ENCODE results near the gene USP53. TPM values are rescaled to one million over a fixed set of nuclear protein-coding genes. Genes with fewer than 3 reads are reported as not detected.

Gene USP53
- total RNA-seq (2014; rRNA removed; shearing (Covaris generic)) = 24.7 and 27.7 TPM in 2 replicates
- 12.4 and 17.1 TPM in 2 replicates for polyA plus RNA-seq (2016; fragmentation: Nextera tagmentation; extraction: Ambion mirVana)
- long read RNA-seq, partial matches to known transcripts = 0 of 3 reads
- long read RNA-seq, other reads (novel, unspliced or antisense) = 3 of 3 reads

DNA sequence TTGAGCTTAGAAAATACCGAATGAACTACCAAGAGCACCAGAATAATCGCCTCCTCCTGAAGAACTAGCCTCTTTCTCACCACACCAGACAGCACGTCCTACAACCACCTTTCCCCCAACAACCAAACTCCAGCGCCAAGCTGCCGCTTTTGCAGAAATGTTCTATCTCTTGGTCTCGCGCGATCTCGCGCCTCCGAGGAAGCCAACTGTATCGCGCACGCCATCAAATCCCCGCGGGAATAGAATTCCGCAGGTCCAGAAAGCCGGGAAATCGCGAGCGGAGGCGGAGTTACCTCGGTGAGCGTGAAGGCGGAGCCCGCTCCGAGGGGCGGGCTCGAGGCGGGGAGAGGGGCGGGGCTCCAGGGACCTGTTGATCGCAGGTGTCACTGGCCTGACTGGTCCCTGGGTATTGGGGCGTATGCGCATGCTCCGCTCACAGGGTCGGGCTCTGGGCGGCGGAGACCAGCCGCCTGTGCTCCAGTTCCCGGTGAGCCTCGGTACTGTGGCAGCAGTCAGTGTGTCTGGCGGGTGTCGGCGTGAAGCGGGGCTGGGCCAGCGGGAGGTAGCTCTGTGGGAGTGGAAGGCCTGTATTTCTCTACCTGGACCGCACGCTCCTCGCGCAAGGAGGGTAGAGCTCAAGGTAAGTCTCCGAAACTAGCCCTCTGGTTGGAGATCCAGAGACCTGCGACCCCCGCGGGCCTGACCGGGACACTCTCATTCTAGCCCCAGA lies at the start of gene USP53:
Gene USP53, plus strand, starts transcription at position 480 of the 730 bp plus-strand sequence. CDS start 27,047 bp downstream, outside the sequence.
- H3K4me1 Mint-ChIP-seq = peaks cover 23% of the 10 kb centered on the region

DNA sequence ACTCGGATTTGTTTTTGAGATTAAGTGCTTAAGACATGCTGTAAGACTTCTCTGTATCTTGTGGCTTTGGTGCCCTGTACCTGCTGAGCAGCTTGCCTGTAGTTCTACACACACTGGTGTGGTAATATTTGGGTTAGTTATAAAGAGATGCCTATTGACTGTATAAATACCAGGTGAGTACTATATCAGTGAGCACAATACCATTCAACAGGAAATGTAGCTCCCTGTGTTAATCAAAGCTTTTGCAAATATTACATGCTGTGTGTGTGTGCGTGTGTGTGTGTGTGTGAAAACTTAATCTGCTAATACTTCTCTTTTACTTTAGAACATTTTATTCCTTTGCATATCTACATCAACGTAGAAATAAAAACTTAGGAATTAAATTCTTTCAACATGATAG lies 46.7 kb upstream of the USP53 start:
- Histone ChIP-seq H3K79me2 (replicated peaks; ENCODE audit: insufficient read depth) (no peaks in the 10 kb centered on the region), H3K4me3 (no peak overlapping the region), H3K4me2 (no peak overlapping the region), H2AFZ (no peak overlapping the region), H3F3A (replicated peaks; ENCODE audit: low read depth) (no peaks in the 10 kb centered on the region), H3K27me3 (ENCODE audit: insufficient read depth) (no peaks in the 10 kb centered on the region), H4K20me1 (replicated peaks; ENCODE audit: insufficient read depth) (no peaks in the 10 kb centered on the region), H3K27ac (ENCODE audit: low read depth) (no peak overlapping the region), H3K4me1 (ENCODE audit: insufficient read depth) (no peaks in the 10 kb centered on the region), H3K9me2 (ENCODE audit: insufficient read depth) (no peaks in the 10 kb centered on the region), H3K36me3 (ENCODE audit: insufficient read depth) (no peaks in the 10 kb centered on the region)
- Mint-ChIP-seq H3K9me3 (no peaks in the 10 kb centered on the region), H3K36me3 (ENCODE audit: low read depth) (no peaks in the 10 kb centered on the region), H3K4me3 (no peak overlapping the region), H3K27ac (no peak overlapping the region), H3K4me1 (peaks cover 9% of the 10 kb centered on the region; the same call in 2 of the 3 replicates), H3K27me3 (ENCODE audit: insufficient read depth, low read depth, poor library complexity) (no peaks in the 10 kb centered on the region)
- no peak for TF ChIP-seq POLR2AphosphoS5 (IDR thresholded peaks at IDR 0.05; ENCODE audit: low read depth)
- ATAC-seq (no peak), DNase-seq (ENCODE audit: low spot score) (no peak)

More for the DNA sequence above, at the start of gene USP53:
- Mint-ChIP-seq H3K9me3 (no peaks in the 10 kb centered on the region), H3K27ac (peak within 1 kb of the TSS; percentile 99), H3K27me3 (ENCODE audit: insufficient read depth, low read depth, poor library complexity) (peaks cover 9% of the 10 kb centered on the region), H3K4me3 (peak within 1 kb of the TSS; percentile 94), H3K36me3 (ENCODE audit: low read depth) (0 out of 3 replicates have a peak, but pooled peaks cover under 1% of the 10 kb centered on the region)
- ATAC-seq (peak; percentile 95), DNase-seq (ENCODE audit: low spot score) (peak; percentile 98)
- no peaks in the 10 kb centered on the region for H3K36me3 ChIP-seq (ENCODE audit: insufficient read depth)
- H3K4me3 ChIP-seq = peak within 1 kb of the TSS; percentile 76
- peaks cover 22% of the 10 kb centered on the region for H3K4me1 ChIP-seq (ENCODE audit: insufficient read depth)
- H4K20me1 ChIP-seq (replicated peaks; ENCODE audit: insufficient read depth) = no peaks in the 10 kb centered on the region
- no peak within 1 kb of the TSS for H2AFZ ChIP-seq
- H3K79me2 ChIP-seq (replicated peaks; ENCODE audit: insufficient read depth) = peaks cover 39% of the 10 kb centered on the region
- no peaks in the 10 kb centered on the region for H3F3A ChIP-seq (replicated peaks; ENCODE audit: low read depth)
- H3K27me3 ChIP-seq (ENCODE audit: insufficient read depth) = no peaks in the 10 kb centered on the region
- TF ChIP-seq CTCF (conservative IDR thresholded peaks at IDR 0.05; ENCODE audit: low read depth in 2 of 2) = no peak
- peak; percentile 99 for TF ChIP-seq POLR2AphosphoS5 (IDR thresholded peaks at IDR 0.05; ENCODE audit: low read depth)
- peak within 1 kb of the TSS; percentile 96 for H3K27ac ChIP-seq (ENCODE audit: low read depth)
- H3K4me2 ChIP-seq = peak within 1 kb of the TSS; percentile 88
- no peaks in the 10 kb centered on the region for H3K9me2 ChIP-seq (ENCODE audit: insufficient read depth)

DNA sequence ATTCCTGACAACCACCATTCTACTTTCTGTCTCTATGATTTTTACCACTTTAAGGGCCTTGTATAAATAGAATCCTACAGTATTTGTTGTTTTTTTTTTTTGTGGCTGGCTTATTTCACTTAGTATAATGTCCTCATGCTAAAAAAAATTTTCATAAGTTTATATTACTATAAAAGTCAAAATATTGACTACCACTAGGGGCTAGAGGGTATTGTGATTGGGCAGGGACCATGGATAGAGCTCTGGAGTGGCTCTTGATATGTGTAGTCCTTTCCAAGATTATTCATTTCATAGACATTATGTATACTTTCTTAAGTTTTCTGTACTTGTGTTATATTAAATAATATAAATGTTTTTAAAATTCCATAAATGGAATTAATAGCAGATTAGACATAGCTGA lies 42.3 kb upstream of the USP53 start:
- no peaks in the 10 kb centered on the region for H3K27me3 Mint-ChIP-seq (ENCODE audit: insufficient read depth, low read depth, poor library complexity)
- H3K4me1 ChIP-seq (ENCODE audit: insufficient read depth) = no peaks in the 10 kb centered on the region
- no peaks in the 10 kb centered on the region for H3F3A ChIP-seq (replicated peaks; ENCODE audit: low read depth)
- no peak overlapping the region for H3K27ac ChIP-seq (ENCODE audit: low read depth)
- DNase-seq (ENCODE audit: low spot score) (no peak), ATAC-seq (no peak)
- no peaks in the 10 kb centered on the region for H3K36me3 ChIP-seq (ENCODE audit: insufficient read depth)
- H4K20me1 ChIP-seq (replicated peaks; ENCODE audit: insufficient read depth) = no peaks in the 10 kb centered on the region
- H3K4me3 ChIP-seq = no peak overlapping the region
- H2AFZ ChIP-seq = no peak overlapping the region
- no peak overlapping the region for H3K4me2 ChIP-seq
- H3K9me2 ChIP-seq (ENCODE audit: insufficient read depth) = no peaks in the 10 kb centered on the region
- no peaks in the 10 kb centered on the region for H3K36me3 Mint-ChIP-seq (ENCODE audit: low read depth)
- no peaks in the 10 kb centered on the region for H3K9me3 Mint-ChIP-seq
- H3K79me2 ChIP-seq (replicated peaks; ENCODE audit: insufficient read depth) = no peaks in the 10 kb centered on the region
- H3K4me3 Mint-ChIP-seq = no peak overlapping the region
- no peaks in the 10 kb centered on the region for H3K27me3 ChIP-seq (ENCODE audit: insufficient read depth)
- TF ChIP-seq CTCF (conservative IDR thresholded peaks at IDR 0.05; ENCODE audit: low read depth in 2 of 2) (peak in 1 of 2 experiments; percentile 29; a peak in 1 of 4 replicates), JUNB (IDR thresholded peaks at IDR 0.05; ENCODE audit: unreplicated experiment) (no peak)
- H3K27ac Mint-ChIP-seq = no peak overlapping the region
- no peaks in the 10 kb centered on the region; the same call in 2 of the 3 replicates for H3K4me1 Mint-ChIP-seq

All from GM23338 (cell line).